Measurements from ENCODE around the gene RAB21. TPM values are rescaled to one million over a fixed set of nuclear protein-coding genes. Genes with fewer than 3 reads are reported as not detected.

RAB21 gene
- total RNA-seq, 1 donor from 2014 or later, result 31.4 TPM

DNA sequence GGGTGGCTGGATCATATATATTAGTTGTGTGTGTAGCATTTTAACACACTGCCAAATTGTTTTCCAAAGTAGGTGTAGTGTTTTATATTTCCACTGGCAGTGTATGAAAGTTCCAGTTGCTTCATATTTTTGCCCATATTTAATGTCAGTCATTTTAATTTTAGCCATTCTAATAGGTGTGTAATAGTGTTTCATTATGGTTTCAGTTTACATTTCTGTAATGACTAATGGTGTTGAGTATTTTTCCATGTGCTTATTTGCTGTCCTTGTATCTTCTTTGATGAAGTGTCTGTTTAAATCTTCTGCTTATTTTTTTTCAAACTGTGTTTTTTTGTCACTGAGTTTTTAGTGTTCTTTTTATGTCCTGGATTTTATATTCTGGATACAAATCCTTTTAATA is 93.5 kb downstream of the RAB21 start:
- no peaks in the 10 kb centered on the region for H3K27me3 Mint-ChIP-seq (ENCODE audit: insufficient read depth, low read depth)
- Histone ChIP-seq H3K9me3 (ENCODE audit: low read depth) (no peaks in the 10 kb centered on the region), H4K20me1 (ENCODE audit: low read depth) (peaks cover 22% of the 10 kb centered on the region), H3F3A (ENCODE audit: low read depth) (no peaks in the 10 kb centered on the region), H3K27ac (no peak overlapping the region), H3K9ac (no peak overlapping the region), H3K4me3 (no peak overlapping the region), H3K27me3 (no peaks in the 10 kb centered on the region), H3K79me2 (ENCODE audit: low read depth) (peaks cover 92% of the 10 kb centered on the region), H3K36me3 (no peaks in the 10 kb centered on the region), H2AFZ (replicated peaks) (no peak overlapping the region), H3K4me2 (no peak overlapping the region), H3K4me1 (no peaks in the 10 kb centered on the region)
- H3K9me3 Mint-ChIP-seq, result peaks cover 13% of the 10 kb centered on the region
- no peak for TF ChIP-seq EZH2phosphoT487 (IDR thresholded peaks at IDR 0.05)
- TF ChIP-seq, protein P1, sequence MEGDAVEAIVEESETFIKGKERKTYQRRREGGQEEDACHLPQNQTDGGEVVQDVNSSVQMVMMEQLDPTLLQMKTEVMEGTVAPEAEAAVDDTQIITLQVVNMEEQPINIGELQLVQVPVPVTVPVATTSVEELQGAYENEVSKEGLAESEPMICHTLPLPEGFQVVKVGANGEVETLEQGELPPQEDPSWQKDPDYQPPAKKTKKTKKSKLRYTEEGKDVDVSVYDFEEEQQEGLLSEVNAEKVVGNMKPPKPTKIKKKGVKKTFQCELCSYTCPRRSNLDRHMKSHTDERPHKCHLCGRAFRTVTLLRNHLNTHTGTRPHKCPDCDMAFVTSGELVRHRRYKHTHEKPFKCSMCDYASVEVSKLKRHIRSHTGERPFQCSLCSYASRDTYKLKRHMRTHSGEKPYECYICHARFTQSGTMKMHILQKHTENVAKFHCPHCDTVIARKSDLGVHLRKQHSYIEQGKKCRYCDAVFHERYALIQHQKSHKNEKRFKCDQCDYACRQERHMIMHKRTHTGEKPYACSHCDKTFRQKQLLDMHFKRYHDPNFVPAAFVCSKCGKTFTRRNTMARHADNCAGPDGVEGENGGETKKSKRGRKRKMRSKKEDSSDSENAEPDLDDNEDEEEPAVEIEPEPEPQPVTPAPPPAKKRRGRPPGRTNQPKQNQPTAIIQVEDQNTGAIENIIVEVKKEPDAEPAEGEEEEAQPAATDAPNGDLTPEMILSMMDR (IDR thresholded peaks at IDR 0.05), result no peak
- no peak for TF ChIP-seq EZH2 (IDR thresholded peaks at IDR 0.05)
- no peak overlapping the region for H3K4me3 Mint-ChIP-seq
- DNase-seq (ENCODE audit: low spot score), result no peak
- no peaks in the 10 kb centered on the region for H3K4me1 Mint-ChIP-seq
- no peak overlapping the region for H3K27ac Mint-ChIP-seq
- H3K36me3 Mint-ChIP-seq, result peaks cover 18% of the 10 kb centered on the region

DNA sequence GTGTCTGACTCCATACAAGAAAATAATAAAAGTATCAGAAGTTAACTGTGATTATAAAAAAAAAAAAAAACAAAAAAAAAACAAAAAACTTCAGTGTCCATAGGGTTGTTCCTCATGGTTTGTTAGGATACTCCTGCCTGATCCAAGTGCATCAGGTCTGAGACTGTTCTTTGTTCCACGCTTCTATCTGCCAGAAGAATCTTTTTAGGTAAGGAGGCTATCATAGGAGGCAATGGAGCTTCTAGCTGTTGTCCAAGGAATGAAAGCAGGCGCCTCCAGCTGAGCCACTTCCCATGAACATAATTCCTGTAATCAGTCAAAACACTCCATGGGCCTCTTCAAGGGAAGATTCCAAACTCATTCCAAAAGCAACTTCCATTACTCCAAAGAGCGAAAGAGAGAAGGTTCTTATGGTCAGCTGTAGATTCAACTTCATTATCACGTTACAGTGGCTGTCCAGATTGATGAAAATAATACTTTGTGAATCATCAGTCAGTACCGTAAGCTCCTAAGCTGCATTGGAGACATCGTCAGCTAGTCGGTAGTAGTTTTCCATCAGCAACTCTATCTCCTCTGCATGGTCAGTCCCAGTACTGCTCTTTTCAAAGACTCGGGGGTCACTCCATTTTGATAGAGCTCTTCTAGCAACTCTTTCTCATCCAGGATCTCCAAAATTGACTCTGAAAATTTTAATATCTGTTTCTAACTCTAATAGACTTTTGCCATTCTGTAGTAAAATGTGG is 94.6 kb downstream of the RAB21 start:
- no peak overlapping the region for H3K4me3 ChIP-seq
- H3K36me3 ChIP-seq, result no peaks in the 10 kb centered on the region
- no peaks in the 10 kb centered on the region for H3K27me3 Mint-ChIP-seq (ENCODE audit: insufficient read depth, low read depth)
- no peaks in the 10 kb centered on the region for H3K9me3 ChIP-seq (ENCODE audit: low read depth)
- H3K36me3 Mint-ChIP-seq, result peaks cover 19% of the 10 kb centered on the region
- no peak overlapping the region for H3K27ac ChIP-seq
- no peak overlapping the region for H2AFZ ChIP-seq (replicated peaks)
- H3K79me2 ChIP-seq (ENCODE audit: low read depth), result peaks cover 92% of the 10 kb centered on the region
- H3K27ac Mint-ChIP-seq, result no peak overlapping the region
- no peak for DNase-seq (ENCODE audit: low spot score)
- H3K4me1 Mint-ChIP-seq, result no peaks in the 10 kb centered on the region
- TF ChIP-seq EZH2phosphoT487 (IDR thresholded peaks at IDR 0.05) (no peak), EZH2 (IDR thresholded peaks at IDR 0.05) (no peak)
- TF ChIP-seq, protein P1 (IDR thresholded peaks at IDR 0.05), result no peak
- no peak overlapping the region for H3K4me3 Mint-ChIP-seq
- no peaks in the 10 kb centered on the region for H3K4me1 ChIP-seq
- H3K4me2 ChIP-seq, result no peak overlapping the region
- H4K20me1 ChIP-seq (ENCODE audit: low read depth), result peaks cover 16% of the 10 kb centered on the region
- H3K9me3 Mint-ChIP-seq, result peaks cover 16% of the 10 kb centered on the region
- H3K27me3 ChIP-seq, result no peaks in the 10 kb centered on the region
- H3K9ac ChIP-seq, result no peak overlapping the region
- H3F3A ChIP-seq (ENCODE audit: low read depth), result no peaks in the 10 kb centered on the region

Other genes with a start within 250 kb of the RAB21 start
- gene ZFC3H1, start 91.0 kb upstream of the RAB21 start, total RNA-seq (ENCODE audit: low replicate concordance), result 22.8 and 37.9 TPM in 2 replicates
- 15.9 and 37.3 TPM in 2 replicates for gene THAP2, start 90.6 kb upstream of the RAB21 start, total RNA-seq (ENCODE audit: low replicate concordance)
- gene TMEM19, start 68.8 kb upstream of the RAB21 start, total RNA-seq (ENCODE audit: low replicate concordance), result 9.3 and 11.0 TPM in 2 replicates
- 27.8 and 39.4 TPM in 2 replicates for gene TBC1D15, start 84.9 kb downstream of the RAB21 start, total RNA-seq (ENCODE audit: low replicate concordance)
- gene TPH2, start 184.0 kb downstream of the RAB21 start, total RNA-seq (ENCODE audit: low replicate concordance), result 0.12 TPM in 1 of 2 replicates, not detected in the other

Data from neural progenitor cell (in vitro differentiated cells).